Prostate gland (tissue), 2 donors: ENCODE measurements around the gene RBBP8NL. TPM values are rescaled to one million over a fixed set of nuclear protein-coding genes. Genes with fewer than 3 reads are reported as not detected.

Source experiments
- DNase-seq: peaks from one replicate; pipeline ENCODE4 v3.0.0-alpha.2; 2019; ENCODE audit warnings: low spot score
- H3K27ac ChIP-seq, 2 donors: fragments of 200-600 bp; sonication (generic); 2 replicates each; pipeline ENCODE4 v1.5.1; 2017 to 2019
- H3K27me3 ChIP-seq: fragments of 200-600 bp; sonication (generic); replicated peaks from 2 replicates; pipeline ENCODE4 v1.5.1; 2019; ENCODE audit not compliant: insufficient read depth
- H3K36me3 ChIP-seq, 2 donors: fragments of 200-600 bp; sonication (generic); 1 replicate in 1 of 2; 2 replicates in 1 of 2; pipeline versions ENCODE4 v1.5.1 to v1.8.1; 2017 to 2019
- H3K4me1 ChIP-seq: fragments of 200-600 bp; sonication (generic); replicated peaks from 2 replicates; pipeline ENCODE4 v1.5.1; 2019
- H3K4me3 ChIP-seq, 2 donors: fragments of 200-600 bp; sonication (generic); 2 replicates each; pipeline ENCODE4 v1.5.1; 2017 to 2019
- H3K9me3 ChIP-seq: fragments of 200-600 bp; sonication (generic); 2 replicates; pipeline ENCODE4 v1.5.1; 2017
- CTCF ChIP-seq, 4 experiments: fragments of 200-600 bp in 2 of 4; fragments of 450-650 bp in 2 of 4; sonication (generic) in 2 of 4; IDR thresholded peaks; 1 replicate in 3 of 4; 2 replicates in 1 of 4; pipeline ENCODE4 v1.5.1; 2016 to 2019; ENCODE audit warnings: antibody characterized with exemption in 4 of 4, mild to moderate bottlenecking in 2 of 4, moderate library complexity in 2 of 4
- POLR2A ChIP-seq: fragments of 450-650 bp; IDR thresholded peaks from one replicate; pipeline ENCODE4 v1.6.1; 2016; ENCODE audit warnings: antibody characterized with exemption, mild to moderate bottlenecking
- POLR2AphosphoS5 ChIP-seq: sonication (generic); formaldehyde crosslinking; IDR thresholded peaks from one replicate; pipeline ENCODE4 v1.6.1; 2017; ENCODE audit warnings: antibody characterized with exemption
- WGBS: methylation state at CpG from one replicate; pipeline ENCODE4 v1.1.5; 2018; 5-methylcytosine and 5-hydroxymethylcytosine counted together
- intact Hi-C: fragments of 100-400 bp; cut with DNase I; formaldehyde crosslinking; loops from one replicate; pipeline ENCODE4 v1.14.2; 2022
- total RNA-seq, 2 donors: library from RNA; depleted of rRNA; stranded (reverse); fragments of >200 nt; gene quantifications; one replicate each; pipeline ENCODE4 v1.1.0, GENCODE V29; 2016

RBBP8NL gene
- total RNA-seq, 2 donors from 2014 or later = 4.9 to 10.9 TPM

- intact Hi-C loops = no loop called here
- TF ChIP-seq CTCF (IDR thresholded peaks at IDR 0.05) (no peak), POLR2A (no peak), POLR2AphosphoS5 (no peak)
- no peak for DNase-seq
- no peaks in the 10 kb centered on the region for H3K36me3 ChIP-seq
- H3K4me3 ChIP-seq = no peak overlapping the region
- H3K4me1 ChIP-seq = no peaks in the 10 kb centered on the region
- no peak overlapping the region for H3K27ac ChIP-seq
- H3K27me3 ChIP-seq = no peaks in the 10 kb centered on the region
- 88% methylated on average over 24 of the region's 24 CpGs for WGBS
- no peaks in the 10 kb centered on the region for H3K9me3 ChIP-seq
Measured at GRCh38 chr20:62393830-62394229, 33.5 kb downstream of the RBBP8NL start.

- no peaks in the 10 kb centered on the region for H3K36me3 ChIP-seq
- no peak overlapping the region for H3K4me3 ChIP-seq
- TF ChIP-seq POLR2A (no peak), CTCF (IDR thresholded peaks at IDR 0.05) (no peak), POLR2AphosphoS5 (no peak)
- H3K27me3 ChIP-seq = no peaks in the 10 kb centered on the region
- no peak overlapping the region for H3K27ac ChIP-seq
- WGBS = 84% methylated on average over 12 of the region's 12 CpGs
- H3K4me1 ChIP-seq = no peaks in the 10 kb centered on the region
- no peaks in the 10 kb centered on the region for H3K9me3 ChIP-seq
- DNase-seq = no peak
- intact Hi-C loops = no loop called here
Measured at GRCh38 chr20:62393335-62393665, 34.0 kb downstream of the RBBP8NL start.

GRCh38 chr20:62392621-62393334, 34.6 kb downstream of the RBBP8NL start:
- WGBS = 84% methylated on average over 21 of the region's 21 CpGs
- TF ChIP-seq CTCF (IDR thresholded peaks at IDR 0.05) (no peak), POLR2AphosphoS5 (no peak), POLR2A (no peak)

GRCh38 chr20:62392077-62392418, 35.3 kb downstream of the RBBP8NL start:
- TF ChIP-seq POLR2AphosphoS5 (no peak), POLR2A (no peak), CTCF (IDR thresholded peaks at IDR 0.05) (no peak)
- no peaks in the 10 kb centered on the region for H3K27me3 ChIP-seq
- H3K9me3 ChIP-seq = no peaks in the 10 kb centered on the region
- intact Hi-C loops = no loop called here
- DNase-seq = no peak
- H3K4me1 ChIP-seq = peaks cover 10% of the 10 kb centered on the region
- 83% methylated on average over 10 of the region's 10 CpGs for WGBS
- no peak overlapping the region for H3K27ac ChIP-seq
- H3K36me3 ChIP-seq = no peaks in the 10 kb centered on the region
- no peak overlapping the region for H3K4me3 ChIP-seq

More at GRCh38 chr20:62392621-62393334, 34.6 kb downstream of the RBBP8NL start:
- H3K36me3 ChIP-seq = no peaks in the 10 kb centered on the region
- intact Hi-C loops = no loop called here
- H3K27ac ChIP-seq = no peak overlapping the region
- H3K4me1 ChIP-seq = peaks cover 4% of the 10 kb centered on the region
- H3K27me3 ChIP-seq = no peaks in the 10 kb centered on the region
- H3K4me3 ChIP-seq = no peak overlapping the region
- no peak for DNase-seq
- H3K9me3 ChIP-seq = no peaks in the 10 kb centered on the region
